Endodermal cell (in vitro differentiated cells): ENCODE measurements around the gene ACP3. TPM values are rescaled to one million over a fixed set of nuclear protein-coding genes. Genes with fewer than 3 reads are reported as not detected.

Experiments
- DNase-seq: peaks from one replicate; pipeline ENCODE4 v3.0.0-alpha.2; 2017
- H3K27ac ChIP-seq: 2 replicates; pipeline ENCODE4 v1.5.1; 2013; ENCODE audit warnings: mild to moderate bottlenecking, low read depth, low read length, moderate library complexity
- H3K27me3 ChIP-seq: 2 replicates; pipeline ENCODE4 v1.6.1; 2013; ENCODE audit warnings: mild to moderate bottlenecking, low read length, moderate library complexity; ENCODE audit not compliant: insufficient read depth, control insufficient read depth, poor library complexity, severe bottlenecking
- H3K36me3 ChIP-seq: 2 replicates; pipeline ENCODE4 v1.7.0; 2013; ENCODE audit warnings: mild to moderate bottlenecking, low read length, moderate library complexity; ENCODE audit not compliant: control insufficient read depth, insufficient read depth
- H3K4me1 ChIP-seq: one replicate; pipeline ENCODE4 v1.7.0; 2013; ENCODE audit warnings: low read length; ENCODE audit not compliant: control insufficient read depth, insufficient read depth
- H3K4me3 ChIP-seq: 2 replicates; pipeline ENCODE4 v1.5.1; 2013; ENCODE audit warnings: mild to moderate bottlenecking, low read length, moderate library complexity
- H3K9ac ChIP-seq: 2 replicates; pipeline ENCODE4 v1.6.1; 2013; ENCODE audit warnings: mild to moderate bottlenecking, low read length, moderate library complexity; ENCODE audit not compliant: poor library complexity, severe bottlenecking; ENCODE audit errors: extremely low read depth
- H3K9me3 ChIP-seq: 2 replicates; pipeline ENCODE4 v1.6.1; 2013; ENCODE audit warnings: mild to moderate bottlenecking, low read length, moderate library complexity; ENCODE audit not compliant: control insufficient read depth
- H3K27ac Mint-ChIP-seq: 2 replicates; pipeline ENCODE4 v1.8.0; 2020; ENCODE audit warnings: mixed read lengths
- H3K27me3 Mint-ChIP-seq: 2 replicates; pipeline ENCODE4 v1.8.0; 2021; ENCODE audit warnings: mild to moderate bottlenecking, mixed read lengths; ENCODE audit not compliant: insufficient read depth
- H3K36me3 Mint-ChIP-seq: 2 replicates; pipeline ENCODE4 v1.8.0; 2020; ENCODE audit warnings: low read depth, mixed read lengths
- H3K4me1 Mint-ChIP-seq: 2 replicates; pipeline ENCODE4 v1.8.0; 2020; ENCODE audit warnings: mixed read lengths
- H3K4me3 Mint-ChIP-seq: 2 replicates; pipeline ENCODE4 v1.8.0; 2020; ENCODE audit warnings: mild to moderate bottlenecking, moderate library complexity, mixed read lengths
- H3K9me3 Mint-ChIP-seq: 2 replicates; pipeline ENCODE4 v1.8.0; 2020; ENCODE audit warnings: mild to moderate bottlenecking, mixed read lengths
- WGBS, 2 experiments: methylation state at CpG; one replicate each; pipeline versions ENCODE4 v1.1.5 to v1.1.7; 2013; ENCODE audit warnings: missing lambda C conversion rate in 2 of 2, mixed read lengths in 1 of 2; ENCODE audit not compliant: insufficient coverage in 1 of 2, insufficient read length in 1 of 2; 5-methylcytosine and 5-hydroxymethylcytosine counted together
- total RNA-seq, 2 donors: library from RNA; stranded (reverse); fragmentation: NEBNext Ultra II Directional in 1 of 2; extraction: Animal tissue kit (Norgen Biotek cat#: 25700) in 1 of 2; gene quantifications; 2 replicates in 1 of 2; 3 replicates in 1 of 2; pipeline ENCODE4 v1.2.1, GENCODE V29; 2021
- TF ChIP-seq, protein P1 (sequence below): fragments of 200-600 bp; sonication (generic); conservative IDR thresholded peaks from 2 replicates; pipeline ENCODE4 v1.5.0; 2021; ENCODE audit warnings: antibody characterized with exemption, mild to moderate bottlenecking

The ACP3 gene
- total RNA-seq, 2 donors from 2014 or later, result 17.0 to 24.6 TPM

DNA sequence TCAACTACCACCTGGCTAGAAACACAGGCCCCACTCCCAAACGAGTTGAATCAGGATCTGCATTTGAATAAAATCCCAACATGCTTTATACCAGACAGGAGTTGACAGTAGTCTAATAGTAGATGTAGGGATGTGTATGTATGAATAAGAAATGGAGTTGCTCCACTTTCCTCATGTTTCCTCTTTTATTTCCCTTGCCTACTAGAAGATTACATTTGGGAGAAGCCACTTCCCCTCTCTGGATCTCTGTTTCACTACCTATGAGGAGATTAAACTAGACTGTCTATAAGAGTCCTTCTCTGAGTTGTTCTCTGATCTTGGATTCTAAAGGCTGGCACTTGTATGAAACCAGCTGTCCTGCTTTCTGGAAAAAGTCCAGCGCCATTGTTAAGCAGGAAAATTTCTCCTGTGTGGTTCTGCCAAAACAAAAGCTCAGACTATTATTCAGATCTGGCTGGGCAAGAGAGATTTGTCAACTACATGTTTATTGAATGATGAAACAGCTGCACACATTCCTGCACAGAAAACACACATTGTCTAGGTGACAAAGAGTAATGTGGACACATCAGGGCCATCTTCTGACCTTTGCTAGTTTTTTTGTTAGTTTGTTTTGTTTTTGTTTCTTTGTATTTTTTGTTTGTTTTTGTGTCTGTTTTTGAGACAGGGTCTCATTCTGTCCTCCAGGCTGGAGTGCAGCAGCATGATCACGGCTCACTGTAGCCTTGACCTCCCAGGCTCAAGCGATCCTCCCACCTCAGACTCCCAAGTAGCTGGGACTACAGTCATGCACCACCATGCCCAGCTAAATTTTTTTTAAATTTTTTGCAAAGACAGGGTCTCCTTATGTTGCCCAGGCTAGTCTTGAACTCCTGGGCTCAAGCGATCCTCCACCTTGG lies 29.9 kb downstream of the ACP3 start:
- WGBS, 2 experiments, result 80 to 88% methylated on average over 2 to 5 of the region's 5 CpGs

GRCh38 chr3:132347811-132348210 lies 30.6 kb downstream of the ACP3 start:
- Histone ChIP-seq H3K36me3 (no peaks in the 10 kb centered on the region), H3K27me3 (no peaks in the 10 kb centered on the region), H3K4me3 (no peak overlapping the region), H3K4me1 (no peaks in the 10 kb centered on the region), H3K27ac (no peak overlapping the region), H3K9me3 (no peaks in the 10 kb centered on the region), H3K9ac (no peak overlapping the region)
- TF ChIP-seq, protein P1, sequence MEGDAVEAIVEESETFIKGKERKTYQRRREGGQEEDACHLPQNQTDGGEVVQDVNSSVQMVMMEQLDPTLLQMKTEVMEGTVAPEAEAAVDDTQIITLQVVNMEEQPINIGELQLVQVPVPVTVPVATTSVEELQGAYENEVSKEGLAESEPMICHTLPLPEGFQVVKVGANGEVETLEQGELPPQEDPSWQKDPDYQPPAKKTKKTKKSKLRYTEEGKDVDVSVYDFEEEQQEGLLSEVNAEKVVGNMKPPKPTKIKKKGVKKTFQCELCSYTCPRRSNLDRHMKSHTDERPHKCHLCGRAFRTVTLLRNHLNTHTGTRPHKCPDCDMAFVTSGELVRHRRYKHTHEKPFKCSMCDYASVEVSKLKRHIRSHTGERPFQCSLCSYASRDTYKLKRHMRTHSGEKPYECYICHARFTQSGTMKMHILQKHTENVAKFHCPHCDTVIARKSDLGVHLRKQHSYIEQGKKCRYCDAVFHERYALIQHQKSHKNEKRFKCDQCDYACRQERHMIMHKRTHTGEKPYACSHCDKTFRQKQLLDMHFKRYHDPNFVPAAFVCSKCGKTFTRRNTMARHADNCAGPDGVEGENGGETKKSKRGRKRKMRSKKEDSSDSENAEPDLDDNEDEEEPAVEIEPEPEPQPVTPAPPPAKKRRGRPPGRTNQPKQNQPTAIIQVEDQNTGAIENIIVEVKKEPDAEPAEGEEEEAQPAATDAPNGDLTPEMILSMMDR, result no peak
- WGBS, 2 experiments, result 66 to 67% methylated on average over 1 of the region's 1 CpG
- no peak overlapping the region for H3K27ac Mint-ChIP-seq
- H3K27me3 Mint-ChIP-seq, result no peaks in the 10 kb centered on the region
- H3K9me3 Mint-ChIP-seq, result no peaks in the 10 kb centered on the region
- peaks cover 13% of the 10 kb centered on the region for H3K4me1 Mint-ChIP-seq
- H3K4me3 Mint-ChIP-seq, result no peak overlapping the region
- H3K36me3 Mint-ChIP-seq, result peaks cover 10% of the 10 kb centered on the region
- no peak for DNase-seq

More for the DNA sequence above, 29.9 kb downstream of the ACP3 start:
- Histone ChIP-seq H3K9me3 (no peaks in the 10 kb centered on the region), H3K4me1 (no peaks in the 10 kb centered on the region), H3K27ac (peak overlapping the region; percentile 81), H3K27me3 (no peaks in the 10 kb centered on the region), H3K4me3 (no peak overlapping the region), H3K9ac (no peak overlapping the region), H3K36me3 (no peaks in the 10 kb centered on the region)
- Mint-ChIP-seq H3K27me3 (no peaks in the 10 kb centered on the region), H3K27ac (no peak overlapping the region), H3K9me3 (no peaks in the 10 kb centered on the region), H3K36me3 (peaks cover 10% of the 10 kb centered on the region), H3K4me1 (peaks cover 12% of the 10 kb centered on the region), H3K4me3 (no peak overlapping the region)
- no peak for DNase-seq
- TF ChIP-seq, protein P1, result no peak

DNA sequence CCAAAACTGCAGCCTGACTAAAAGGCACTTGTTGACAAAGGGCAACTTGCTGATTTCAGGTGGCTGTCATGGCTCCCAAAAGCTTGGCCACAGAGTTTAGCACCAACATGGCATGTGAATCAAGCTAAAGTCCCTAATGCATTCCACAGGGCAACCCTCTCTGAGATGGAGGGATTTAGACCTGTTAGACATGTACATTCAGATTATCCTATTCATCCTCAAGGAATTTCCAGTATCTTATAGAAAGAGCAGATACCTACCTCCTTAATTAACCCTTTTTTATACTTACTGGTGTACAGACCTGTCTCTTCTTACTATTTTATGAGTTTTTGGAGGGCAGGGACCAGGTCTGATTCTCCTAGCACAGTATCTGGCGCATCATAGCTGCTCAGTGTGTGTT lies 31.3 kb downstream of the ACP3 start:
- peaks cover 10% of the 10 kb centered on the region for H3K36me3 Mint-ChIP-seq
- Histone ChIP-seq H3K9ac (no peak overlapping the region), H3K36me3 (no peaks in the 10 kb centered on the region), H3K9me3 (no peaks in the 10 kb centered on the region), H3K4me1 (no peaks in the 10 kb centered on the region), H3K27ac (no peak overlapping the region), H3K4me3 (no peak overlapping the region), H3K27me3 (no peaks in the 10 kb centered on the region)
- no peaks in the 10 kb centered on the region for H3K9me3 Mint-ChIP-seq
- no peak for DNase-seq
- H3K4me3 Mint-ChIP-seq, result no peak overlapping the region
- peaks cover 12% of the 10 kb centered on the region for H3K4me1 Mint-ChIP-seq
- TF ChIP-seq, protein P1, result no peak
- H3K27ac Mint-ChIP-seq, result no peak overlapping the region
- 88% methylated on average over 1 of the region's 1 CpG; no CpG with 5 or more reads in 1 of the 2 experiments for WGBS, 2 experiments
- no peaks in the 10 kb centered on the region for H3K27me3 Mint-ChIP-seq
